NCI-H82 treated with DMSO at 0.1 percent for 48 hours (cell line): ENCODE measurements around the gene APBB1IP.
"Not testable (repeated sequence)": the region's sequence is repeated elsewhere in the genome, so short reads cannot be mapped to it uniquely, and the experiment has no call there.

ENCODE experiments used
- DNase-seq: peaks from one replicate; lab custom pipeline; 2025; ENCODE audit not compliant: unreplicated experiment; lab: John Stamatoyannopoulos, UW

The APBB1IP gene

DNA sequence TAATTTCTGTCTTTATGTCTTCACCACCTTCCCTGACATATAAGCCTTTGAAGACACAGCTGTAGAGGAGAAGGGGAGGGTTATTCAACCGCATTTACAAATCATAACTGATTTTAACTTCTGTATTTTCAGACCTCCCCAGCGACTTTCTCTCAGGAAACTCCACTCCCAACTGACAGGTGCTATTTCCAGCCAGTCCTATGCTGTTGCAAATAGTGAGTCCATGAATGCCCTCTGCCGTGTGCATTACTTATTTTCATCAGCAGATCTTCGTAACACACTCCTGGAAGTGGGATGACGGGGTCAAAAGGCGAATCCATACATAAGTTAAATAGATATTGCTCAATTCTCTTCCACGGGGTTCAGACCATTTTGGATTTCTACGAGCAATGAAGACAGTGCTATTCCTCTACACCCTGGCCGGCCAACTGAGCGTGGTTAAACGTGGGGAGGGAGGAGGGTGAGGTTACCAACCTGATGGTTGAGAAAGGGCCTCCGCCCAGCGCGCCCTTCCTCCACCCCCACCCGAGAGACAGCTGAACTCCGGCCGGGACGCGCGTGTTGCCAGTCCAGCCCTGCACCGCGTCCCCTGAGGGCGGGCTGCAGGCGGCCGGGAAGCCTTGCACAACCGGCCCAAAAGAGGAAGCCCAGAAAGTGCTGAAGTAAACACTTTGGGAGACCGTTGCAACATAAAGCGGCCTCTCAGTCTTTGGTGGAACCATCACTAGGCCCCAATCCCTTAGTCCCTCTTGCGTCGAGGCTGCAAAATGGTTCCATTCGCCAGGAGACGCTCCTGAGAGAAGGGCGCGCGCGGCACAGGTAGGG, at the start of gene APBB1IP:
Gene APBB1IP, plus strand, starts transcription at position 705 of the 825 bp plus-strand sequence. CDS start 53,986 bp downstream, outside the sequence.
- no peak for DNase-seq

- DNase-seq: no peak
Observed at GRCh38 chr10:26389533-26389932, 48.6 kb upstream of the APBB1IP start.

GRCh38 chr10:26391701-26392695, 46.1 kb upstream of the APBB1IP start:
- DNase-seq: no peak

DNA sequence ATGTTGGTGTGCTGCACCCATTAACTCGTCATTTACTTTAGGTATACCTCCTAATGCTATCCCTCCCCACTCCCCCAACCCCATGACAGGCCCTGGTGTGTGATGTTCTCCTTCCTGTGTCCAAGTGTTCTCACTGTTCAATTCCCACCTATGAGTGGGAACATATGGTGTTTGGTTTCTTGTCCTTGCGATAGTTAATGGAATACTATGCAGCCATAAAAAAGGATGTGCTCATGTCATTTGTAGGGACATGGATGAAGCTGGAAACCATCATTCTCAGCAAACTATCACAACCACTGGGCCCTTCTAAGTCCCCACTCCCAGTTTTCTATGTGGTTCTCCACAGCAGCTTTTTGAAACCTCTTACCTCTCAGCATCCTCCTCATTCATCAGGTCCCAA, 39.8 kb upstream of the APBB1IP start:
- not testable (repeated sequence) for DNase-seq

- DNase-seq: no peak
Observed at GRCh38 chr10:26407406-26407969, 30.7 kb upstream of the APBB1IP start.

DNA sequence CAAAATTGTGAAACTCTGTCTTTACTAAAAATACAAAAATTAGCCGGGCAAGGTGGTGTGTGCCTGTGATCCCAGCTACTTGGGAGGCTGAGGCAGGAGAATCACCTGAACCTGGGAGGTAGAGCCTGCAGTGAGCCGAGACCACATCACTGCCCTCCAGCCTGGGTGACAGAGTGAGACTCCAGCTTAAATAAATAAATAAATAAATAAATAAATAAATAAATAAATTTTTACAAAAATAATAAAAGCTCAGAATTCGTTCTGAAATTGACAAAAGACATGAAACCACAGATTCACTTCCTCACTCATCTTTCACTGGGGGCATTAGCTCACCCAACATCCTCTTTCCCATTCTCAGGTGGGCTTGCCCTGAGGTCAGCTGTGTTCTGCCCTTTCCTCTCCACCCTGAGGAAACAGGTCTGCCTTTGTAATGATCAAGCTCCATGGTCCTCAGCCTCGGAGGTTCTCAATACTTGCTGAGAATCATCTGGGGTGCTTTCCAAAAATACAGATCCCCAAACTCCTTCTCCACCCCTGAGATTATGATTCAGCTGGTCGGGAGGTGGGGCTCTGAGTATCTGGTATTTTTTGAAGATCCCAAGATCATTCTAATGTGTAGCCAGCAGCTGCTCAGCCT, 29.2 kb upstream of the APBB1IP start:
- no peak for DNase-seq

GRCh38 chr10:26410356-26410755, 27.8 kb upstream of the APBB1IP start:
- DNase-seq: no peak

GRCh38 chr10:26412932-26413331, 25.2 kb upstream of the APBB1IP start:
- no peak for DNase-seq

DNA sequence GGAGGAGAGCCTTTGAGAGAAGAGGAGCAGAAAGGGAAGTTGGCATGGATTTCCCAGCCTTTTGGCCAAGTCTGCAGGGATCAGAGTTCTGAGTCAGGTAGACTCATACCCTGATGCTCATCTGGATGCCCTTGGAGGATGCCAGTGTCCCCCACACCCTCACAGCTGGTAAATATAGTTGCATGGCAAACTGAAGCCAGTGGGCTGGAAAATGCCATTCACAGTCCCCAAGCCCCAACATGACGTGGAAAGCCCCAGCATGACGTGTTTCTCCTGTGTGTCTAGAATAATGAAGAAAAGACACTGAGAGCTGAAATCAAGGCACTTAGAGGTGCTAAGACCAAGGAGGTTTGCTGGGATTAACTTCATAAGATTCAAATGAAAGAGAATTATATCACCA, 24.8 kb upstream of the APBB1IP start:
- no peak for DNase-seq

GRCh38 chr10:26417136-26417535, 21.0 kb upstream of the APBB1IP start:
- no peak for DNase-seq

GRCh38 chr10:26422977-26423376, 15.2 kb upstream of the APBB1IP start:
- DNase-seq: no peak

GRCh38 chr10:26423722-26424121, 14.4 kb upstream of the APBB1IP start:
- DNase-seq: no peak

DNA sequence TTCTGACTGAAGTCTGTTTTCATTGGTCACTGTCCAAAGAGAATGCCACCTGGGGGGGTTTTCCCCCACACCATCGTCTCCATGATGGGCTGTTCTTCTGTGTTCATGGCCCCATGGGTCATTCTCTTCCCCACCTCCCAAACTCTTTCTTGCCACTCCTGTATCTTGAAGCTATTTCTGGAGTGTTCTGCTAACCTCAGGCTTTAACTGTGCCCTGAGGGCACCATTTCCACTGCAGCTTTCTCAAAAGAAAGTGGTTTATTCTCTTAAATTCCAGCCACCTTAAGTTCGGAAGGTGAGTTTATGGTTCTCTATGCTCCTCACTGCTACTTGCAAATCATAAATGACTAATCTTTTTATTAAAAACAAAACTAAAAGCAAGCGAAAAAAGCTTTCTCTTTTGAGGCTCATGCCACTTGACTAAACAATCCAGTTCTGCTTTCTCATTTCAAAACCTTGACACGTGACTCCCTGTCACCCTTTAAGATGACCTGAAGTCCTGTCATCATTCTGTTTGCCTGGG, 7.4 kb upstream of the APBB1IP start:
- DNase-seq: no peak

- no peak for DNase-seq
Observed at GRCh38 chr10:26432938-26433337, 5.2 kb upstream of the APBB1IP start.

DNA sequence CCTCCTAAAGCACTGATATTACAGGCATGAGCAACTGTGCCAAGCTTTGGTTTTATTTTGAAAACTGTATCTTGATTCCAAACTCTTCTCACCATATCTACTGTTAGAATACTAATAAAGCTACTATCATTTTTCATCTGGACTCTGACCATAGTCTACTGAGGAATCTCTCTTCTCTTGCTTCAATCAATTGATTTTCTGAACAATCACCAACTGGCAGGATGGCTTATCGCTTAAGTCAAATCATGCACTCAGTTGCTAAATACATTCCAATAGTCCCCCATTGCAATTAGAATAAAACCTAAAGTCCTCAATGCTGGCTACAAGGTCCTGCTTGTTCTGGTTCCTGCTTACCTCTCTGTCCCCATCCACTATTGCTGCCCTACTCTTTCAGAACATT, 2.3 kb upstream of the APBB1IP start:
- no peak for DNase-seq

DNA sequence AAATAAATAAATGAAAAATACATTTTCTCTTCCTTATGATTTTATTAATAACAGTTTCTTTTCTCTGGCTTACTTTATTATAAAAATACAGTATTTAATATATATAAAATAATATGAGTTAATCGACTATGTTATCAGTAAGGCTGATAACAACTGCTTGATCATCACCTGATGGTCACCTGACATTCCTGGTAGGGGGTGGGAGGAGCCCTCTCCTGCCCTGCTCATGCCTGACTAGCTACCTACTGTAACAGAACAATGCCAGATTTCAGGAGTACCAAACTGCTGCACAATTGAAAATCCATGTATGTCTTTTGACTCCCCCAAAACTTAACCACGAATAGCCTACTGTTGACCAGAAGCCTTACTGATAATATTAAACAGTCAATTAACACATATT, 1.3 kb upstream of the APBB1IP start:
- no peak for DNase-seq

DNA sequence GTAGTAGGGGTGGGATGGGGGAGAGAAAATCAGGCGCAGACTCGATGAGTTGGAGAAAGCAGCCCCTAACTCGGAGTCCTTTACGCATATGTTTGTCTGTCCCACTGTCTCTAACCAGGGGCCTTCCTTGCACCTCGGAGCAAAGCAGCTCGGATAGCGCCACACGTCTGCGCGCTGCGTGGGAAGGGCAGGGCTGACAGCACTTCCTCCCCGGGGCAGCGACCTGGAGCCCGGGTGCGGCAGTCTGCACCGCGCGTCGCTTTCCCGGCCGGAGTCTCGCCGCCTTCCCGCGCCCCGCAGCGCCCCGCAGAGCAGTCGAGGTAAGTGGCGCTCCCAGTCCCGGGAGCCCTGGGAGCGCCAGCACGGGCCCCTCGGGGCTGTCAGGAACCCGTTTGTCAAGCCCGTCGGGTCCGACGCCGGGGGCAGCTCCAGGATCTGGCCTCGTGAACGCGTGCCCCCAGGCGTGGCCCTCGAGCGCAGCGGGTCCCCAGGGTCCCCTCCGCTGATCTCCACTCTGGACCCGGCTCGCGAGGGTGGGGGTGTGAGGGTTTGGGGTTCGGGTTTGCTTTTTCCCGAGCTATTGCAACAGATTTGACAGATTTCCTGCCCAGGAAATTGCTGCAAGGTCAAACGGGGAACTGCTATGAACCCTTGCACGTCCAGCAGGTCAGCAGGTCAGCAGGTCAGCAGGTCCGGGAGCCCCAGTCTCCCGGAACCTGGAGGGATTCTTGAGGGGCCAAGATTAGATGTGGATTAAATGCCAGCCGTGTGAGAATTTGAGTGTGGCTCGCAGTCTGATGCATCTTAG, 597 bp downstream of the APBB1IP start:
- no peak for DNase-seq

DNA sequence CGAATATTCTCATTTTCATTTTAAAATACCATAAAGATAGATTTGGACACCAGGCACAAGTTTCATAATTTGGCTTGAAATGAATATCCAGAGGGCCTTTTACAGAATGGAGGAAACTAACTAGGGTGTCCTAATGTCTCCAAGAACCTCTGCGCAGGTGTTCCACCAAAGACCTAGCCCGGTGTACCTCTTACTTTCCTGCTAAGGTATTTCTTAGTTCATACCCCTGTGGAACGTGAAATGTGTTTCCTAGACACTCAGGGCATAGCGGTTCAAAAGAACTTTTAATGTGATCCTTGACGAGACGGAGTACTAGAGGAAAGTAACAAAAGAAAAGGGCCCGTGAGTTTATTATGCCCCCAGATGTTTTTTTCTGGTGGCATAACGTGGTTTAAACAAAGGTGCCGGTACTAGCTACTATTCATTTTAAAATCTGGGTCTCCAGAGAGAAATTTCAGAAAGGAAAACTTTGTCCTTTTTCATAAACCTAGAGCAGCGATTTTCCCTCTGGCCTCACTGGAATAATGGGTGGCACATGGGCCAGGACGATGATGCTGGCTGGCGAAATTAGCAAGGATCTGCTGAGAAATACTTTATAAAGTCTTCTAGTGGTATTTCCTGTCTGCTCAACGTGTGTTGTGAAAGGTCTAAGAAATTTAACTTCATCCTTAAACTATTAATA, 1.4 kb downstream of the APBB1IP start:
- no peak for DNase-seq

DNA sequence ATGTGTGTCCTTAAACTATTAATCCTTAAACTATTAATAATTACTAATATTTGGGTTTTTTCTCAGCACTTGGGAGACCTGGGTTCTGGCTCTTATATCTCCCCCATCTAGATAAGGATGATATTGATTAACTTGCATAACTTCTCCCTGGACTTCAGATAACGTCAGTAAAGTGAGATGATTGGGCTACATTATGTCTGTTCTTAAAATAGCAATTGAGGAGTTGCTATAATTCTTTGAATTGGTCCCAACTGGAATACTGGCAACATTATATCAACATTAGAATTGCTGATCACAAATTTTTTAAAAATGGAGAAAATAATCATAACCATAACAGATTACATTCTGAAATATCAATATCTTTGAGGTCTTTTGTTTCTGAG, 1.9 kb downstream of the APBB1IP start:
- no peak for DNase-seq
